SK-N-SH (cell line): Measurements from ENCODE around the gene GSE1. TPM values are rescaled to one million over a fixed set of nuclear protein-coding genes. Genes with fewer than 3 reads are reported as not detected.

Experiments
- CTCF ChIA-PET: fragments of 300-600, 350-600 bp; formaldehyde crosslinking; extraction: SDS; loops from one replicate; lab custom pipeline; 2021; lab: Yijun Ruan, JAX
- POLR2A ChIA-PET: fragments of 350-600 bp; sonication (Branson Sonifier 250); formaldehyde crosslinking; extraction: SDS; loops from one replicate; lab custom pipeline; 2020; ENCODE audit warnings: antibody characterized with exemption, inconsistent platforms; lab: Yijun Ruan, JAX
- DNase-seq: peaks from one replicate; pipeline ENCODE4 v3.0.0; 2012
- H2AFZ ChIP-seq: fragments of 200-600 bp; sonication (generic); 2 replicates; pipeline ENCODE4 v1.8.1; 2016; ENCODE audit warnings: antibody characterized with exemption, mild to moderate bottlenecking, low read depth
- H3F3A ChIP-seq: fragments of 200-600 bp; sonication (generic); replicated peaks from 2 replicates; pipeline ENCODE3; 2016; ENCODE audit warnings: antibody characterized with exemption, mild to moderate bottlenecking; ENCODE audit not compliant: insufficient read depth
- H3K27ac ChIP-seq, 2 experiments: fragments of 200-500 bp in 1 of 2; fragments of 200-600 bp in 1 of 2; sonication (Bioruptor generic) in 1 of 2; sonication (generic), shearing (Covaris generic) in 1 of 2; 2 replicates each; pipeline versions ENCODE4 v1.5.1 to v1.6.1; 2014 to 2016; ENCODE audit warnings: low read depth in 2 of 2, inconsistent platforms in 1 of 2, low read length in 1 of 2, mild to moderate bottlenecking in 1 of 2, mixed read lengths in 1 of 2
- H3K27me3 ChIP-seq: fragments of 200-600 bp; sonication (generic), shearing (Covaris generic); 2 replicates; pipeline ENCODE4 v1.6.1; 2016; ENCODE audit warnings: mixed run types; ENCODE audit not compliant: insufficient read depth
- H3K36me3 ChIP-seq, 2 experiments: fragments of 200-500 bp in 1 of 2; fragments of 200-600 bp in 1 of 2; sonication (Bioruptor generic) in 1 of 2; sonication (generic) in 1 of 2; replicated peaks in 1 of 2; 2 replicates each; pipeline versions ENCODE3 to v1.5.1; 2014 to 2016; ENCODE audit warnings: low read length in 1 of 2, mild to moderate bottlenecking in 1 of 2; ENCODE audit not compliant: insufficient read depth in 2 of 2, control insufficient read depth in 1 of 2
- H3K4me1 ChIP-seq, 2 experiments: fragments of 200-500 bp in 1 of 2; fragments of 200-600 bp in 1 of 2; sonication (Bioruptor generic) in 1 of 2; sonication (generic), shearing (Covaris generic) in 1 of 2; 2 replicates each; pipeline versions ENCODE4 v1.5.1 to v1.6.1; 2014 to 2016; ENCODE audit warnings: low read depth in 1 of 2, low read length in 1 of 2, mixed run types in 1 of 2; ENCODE audit not compliant: insufficient read depth in 2 of 2, control insufficient read depth in 1 of 2
- H3K4me2 ChIP-seq: fragments of 200-600 bp; sonication (generic), shearing (Covaris generic); 2 replicates; pipeline ENCODE4 v1.6.1; 2017; ENCODE audit warnings: mixed run types
- H3K4me3 ChIP-seq, 2 experiments: fragments of 200-500 bp in 1 of 2; fragments of 200-600 bp in 1 of 2; sonication (Bioruptor generic) in 1 of 2; sonication (generic), shearing (Covaris generic) in 1 of 2; 2 replicates each; pipeline versions ENCODE4 v1.5.1 to v1.8.1; 2014 to 2016; ENCODE audit warnings: low read depth in 2 of 2, inconsistent platforms in 1 of 2, low read length in 1 of 2, mild to moderate bottlenecking in 1 of 2, mixed read lengths in 1 of 2, moderate library complexity in 1 of 2
- H3K79me2 ChIP-seq: fragments of 200-600 bp; sonication (generic); 2 replicates; pipeline ENCODE4 v1.8.1; 2017; ENCODE audit warnings: mild to moderate bottlenecking; ENCODE audit not compliant: insufficient read depth
- H3K9ac ChIP-seq: fragments of 200-600 bp; sonication (generic); 2 replicates; pipeline ENCODE4 v1.6.1; 2017; ENCODE audit warnings: mixed run types
- H3K9me2 ChIP-seq: fragments of 200-600 bp; sonication (generic); 2 replicates; pipeline ENCODE4 v1.6.1; 2017; ENCODE audit warnings: mixed run types
- H3K9me3 ChIP-seq: fragments of 200-600 bp; sonication (generic); 2 replicates; pipeline ENCODE4 v1.6.1; 2017; ENCODE audit warnings: mixed run types, mild to moderate bottlenecking, moderate library complexity
- H4K20me1 ChIP-seq: fragments of 200-600 bp; sonication (generic); 2 replicates; pipeline ENCODE4 v1.6.1; 2017; ENCODE audit warnings: mild to moderate bottlenecking, mixed run types; ENCODE audit not compliant: insufficient read depth
- CTCF ChIP-seq: fragments of 200-600 bp; sonication (generic); IDR thresholded peaks from 2 replicates; pipeline ENCODE4 v1.6.1; 2017; ENCODE audit warnings: antibody characterized with exemption, mild to moderate bottlenecking, moderate library complexity
- ELF1 ChIP-seq: IDR thresholded peaks from 2 replicates; pipeline ENCODE4 v1.4.0; 2012
- EP300 ChIP-seq, 2 experiments: IDR thresholded peaks; 2 replicates each; pipeline versions ENCODE4 v1.4.0 to v1.6.1; 2012; ENCODE audit warnings: borderline replicate concordance in 1 of 2, low read depth in 1 of 2, low read length in 1 of 2
- EZH2phosphoT487 ChIP-seq: fragments of 200-600 bp; sonication (generic); IDR thresholded peaks from 2 replicates; pipeline ENCODE4 v1.6.1; 2017; ENCODE audit warnings: low read depth, mixed run types, mild to moderate bottlenecking, antibody characterized with exemption, moderate library complexity, borderline replicate concordance
- FOXM1 ChIP-seq: IDR thresholded peaks from 2 replicates; pipeline ENCODE4 v1.4.0; 2012; ENCODE audit warnings: low read depth, mild to moderate bottlenecking
- GATA2 ChIP-seq: sonication (generic); formaldehyde crosslinking; IDR thresholded peaks from 2 replicates; pipeline ENCODE4 v1.5.0; 2020; ENCODE audit warnings: mild to moderate bottlenecking, missing genetic modification reagents
- JUND ChIP-seq: IDR thresholded peaks from 2 replicates; pipeline ENCODE4 v1.4.0; 2012
- MAX ChIP-seq: IDR thresholded peaks from 2 replicates; pipeline ENCODE4 v1.4.0; 2012; ENCODE audit warnings: low read depth
- MXI1 ChIP-seq: IDR thresholded peaks from 2 replicates; pipeline ENCODE4 v1.6.1; 2012; ENCODE audit warnings: mild to moderate bottlenecking, low read depth, low read length, improper control_type of control experiment
- RAD21 ChIP-seq: IDR thresholded peaks from 2 replicates; pipeline ENCODE4 v1.6.1; 2012; ENCODE audit warnings: mild to moderate bottlenecking, low read length
- REST ChIP-seq: IDR thresholded peaks from 2 replicates; pipeline ENCODE4 v1.6.1; 2012; ENCODE audit warnings: mild to moderate bottlenecking, low read depth, low read length, moderate library complexity
- RXRA ChIP-seq: IDR thresholded peaks from 2 replicates; pipeline ENCODE4 v1.4.0; 2012; ENCODE audit warnings: low read depth, mild to moderate bottlenecking, borderline replicate concordance
- TAF1 ChIP-seq: IDR thresholded peaks from 2 replicates; pipeline ENCODE4 v1.6.1; 2012; ENCODE audit warnings: low read depth, mild to moderate bottlenecking, low read length, moderate library complexity, borderline replicate concordance
- TCF12 ChIP-seq: IDR thresholded peaks from 2 replicates; pipeline ENCODE4 v1.4.0; 2012
- TEAD4 ChIP-seq: IDR thresholded peaks from 2 replicates; pipeline ENCODE4 v1.4.0; 2012; ENCODE audit warnings: mild to moderate bottlenecking, borderline replicate concordance; ENCODE audit not compliant: insufficient read depth
- USF1 ChIP-seq: IDR thresholded peaks from 2 replicates; pipeline ENCODE4 v1.4.0; 2012; ENCODE audit warnings: low read depth, borderline replicate concordance
- USF2 ChIP-seq: fragments of 150-350 bp; IDR thresholded peaks from 2 replicates; pipeline ENCODE4 v1.6.1; 2017; ENCODE audit warnings: antibody characterized with exemption, low read length, low read depth, borderline replicate concordance
- YY1 ChIP-seq: IDR thresholded peaks from 2 replicates; pipeline ENCODE4 v1.4.0; 2012; ENCODE audit warnings: low read depth, mild to moderate bottlenecking
- WGBS: methylation state at CpG from one replicate; pipeline ENCODE4 v1.1.6; 2017; ENCODE audit warnings: low lambda C conversion rate; 5-methylcytosine and 5-hydroxymethylcytosine counted together
- polyA plus RNA-seq, 3 experiments: library from polyadenylated mRNA; depleted of rRNA; stranded (reverse); fragments of >200 nt; gene quantifications; 2 replicates each; pipeline ENCODE4 v1.2.3, GENCODE V29; 2012

GSE1 gene
- polyA plus RNA-seq, 1 of the 3 experiments (the other 2 are of a cell fraction): 26.5 TPM

- no peak overlapping the region for H3K4me2 ChIP-seq
- ChIA-PET POLR2A (no interaction called here), CTCF (interaction anchor here (0.6 to 1.1 kb wide), 2 partner anchors 9 to 223 kb away, joined by 3 to 4 read pairs; no protein-coding TSS in a partner anchor)
- H4K20me1 ChIP-seq: peaks cover 78% of the 10 kb centered on the region
- H3K9ac ChIP-seq: no peak overlapping the region
- peaks cover 14% of the 10 kb centered on the region for H3F3A ChIP-seq
- no peak overlapping the region for H3K4me3 ChIP-seq
- TF ChIP-seq REST (no peak), RAD21 (no peak), CTCF (no peak), USF2 (no peak), ELF1 (no peak), MAX (no peak), FOXM1 (no peak), USF1 (no peak), YY1 (no peak), EZH2phosphoT487 (no peak), TEAD4 (no peak), GATA2 (CRISPR knock-in tag) (no peak), RXRA (no peak), TCF12 (no peak), TAF1 (no peak), JUND (no peak), EP300 (IDR thresholded peaks at IDR 0.05; ENCODE audit: borderline replicate concordance in 1 of 2, low read depth in 1 of 2, low read length in 1 of 2) (no peak), MXI1 (no peak)
- H3K79me2 ChIP-seq: peaks cover 53% of the 10 kb centered on the region
- H2AFZ ChIP-seq: no peak overlapping the region
- peaks cover 0 to 2% of the 10 kb centered on the region in 2 experiments for H3K36me3 ChIP-seq
- no peaks in the 10 kb centered on the region for H3K27me3 ChIP-seq
- H3K9me2 ChIP-seq: no peaks in the 10 kb centered on the region
- no peak for DNase-seq
- H3K9me3 ChIP-seq: no peaks in the 10 kb centered on the region
- WGBS: 96% methylated on average over 22 of the region's 24 CpGs
- H3K27ac ChIP-seq: no peak overlapping the region
- H3K4me1 ChIP-seq: peaks cover 32 to 49% of the 10 kb centered on the region in 2 experiments
These were observed 42.2 kb upstream of the GSE1 start for GRCh38 chr16:85570735-85571562.
